CD4-positive, alpha-beta memory T cell (primary cell): ENCODE data around the gene CYP3A7. TPM values are rescaled to one million over a fixed set of nuclear protein-coding genes. Genes with fewer than 3 reads are reported as not detected.
"Not testable (repeated sequence)": the region's sequence is repeated elsewhere in the genome, so short reads cannot be mapped to it uniquely, and the experiment has no call there.

Source experiments
- CTCF ChIA-PET: fragments of 350-600 bp; sonication (Branson Sonifier 250); formaldehyde crosslinking; loops from one replicate; lab custom pipeline; 2021; ENCODE audit warnings: inconsistent platforms; ENCODE audit not compliant: partially characterized antibody; lab: Charles Lee
- POLR2A ChIA-PET: fragments of 350-600 bp; sonication (Branson Sonifier 250); formaldehyde crosslinking; loops from one replicate; lab custom pipeline; 2021; ENCODE audit not compliant: partially characterized antibody; lab: Charles Lee
- DNase-seq, 5 donors: peaks; one replicate each; pipeline versions ENCODE4 v3.0.0 to v3.0.0-alpha.2; 2020 to 2022; ENCODE audit warnings: mixed read lengths in 1 of 5
- H3K27ac ChIP-seq: one replicate; pipeline ENCODE4 v1.7.0; 2013; ENCODE audit warnings: low read depth, low read length
- H3K27me3 ChIP-seq: 2 replicates; pipeline ENCODE4 v1.7.0; 2013; ENCODE audit warnings: mild to moderate bottlenecking, low read length, moderate library complexity; ENCODE audit not compliant: insufficient read depth
- H3K36me3 ChIP-seq: 2 replicates; pipeline ENCODE4 v1.7.0; 2013; ENCODE audit warnings: mild to moderate bottlenecking, low read length, moderate library complexity; ENCODE audit not compliant: insufficient read depth
- H3K4me1 ChIP-seq: 2 replicates; pipeline ENCODE4 v1.7.0; 2013; ENCODE audit warnings: mild to moderate bottlenecking, low read length, moderate library complexity; ENCODE audit not compliant: insufficient read depth
- H3K4me3 ChIP-seq, 2 donors: one replicate each; pipeline ENCODE4 v1.7.0; 2013; ENCODE audit warnings: low read length in 2 of 2, mild to moderate bottlenecking in 1 of 2
- H3K9me3 ChIP-seq, 2 donors: one replicate each; pipeline ENCODE4 v1.7.0; 2013; ENCODE audit warnings: low read length in 2 of 2, control low read depth in 1 of 2; ENCODE audit not compliant: control insufficient read depth in 1 of 2
- H3K27ac Mint-ChIP-seq, 7 donors: one replicate each; pipeline ENCODE4 v1.8.0; 2020 to 2021; ENCODE audit warnings: mixed read lengths in 7 of 7, mild to moderate bottlenecking in 6 of 7, inconsistent platforms in 3 of 7, moderate library complexity in 3 of 7
- H3K27me3 Mint-ChIP-seq, 2 donors: one replicate each; pipeline ENCODE4 v1.8.0; 2020 to 2021; ENCODE audit warnings: mixed read lengths in 2 of 2
- H3K36me3 Mint-ChIP-seq, 2 donors: one replicate each; pipeline ENCODE4 v1.8.0; 2020 to 2021; ENCODE audit warnings: mixed read lengths in 2 of 2, inconsistent platforms in 1 of 2, mild to moderate bottlenecking in 1 of 2
- H3K4me1 Mint-ChIP-seq, 4 donors: one replicate each; pipeline ENCODE4 v1.8.0; 2020 to 2021; ENCODE audit warnings: mixed read lengths in 4 of 4, mild to moderate bottlenecking in 1 of 4
- H3K4me3 Mint-ChIP-seq, 8 donors: one replicate each; pipeline ENCODE4 v1.8.0; 2020 to 2021; ENCODE audit warnings: mixed read lengths in 8 of 8, mild to moderate bottlenecking in 7 of 8, moderate library complexity in 6 of 8, inconsistent platforms in 3 of 8
- H3K9me3 Mint-ChIP-seq, 8 donors: one replicate each; pipeline ENCODE4 v1.8.0; 2020 to 2021; ENCODE audit warnings: mixed read lengths in 8 of 8, mild to moderate bottlenecking in 5 of 8, inconsistent platforms in 3 of 8, moderate library complexity in 1 of 8
- intact Hi-C: fragments of 100-400 bp; cut with micrococcal nuclease; formaldehyde crosslinking; loops from one replicate; pipeline ENCODE4 v1.15.1; 2023
- polyA plus RNA-seq, 2 donors: library from polyadenylated mRNA; unstranded; fragments of 300-500 nt; fragmentation: Illumina TruSeq; gene quantifications; one replicate each; pipeline ENCODE4 v1.2.3, GENCODE V29; 2021
- total RNA-seq, 2 experiments: library from RNA; stranded (reverse); gene quantifications; one replicate each; pipeline ENCODE4 v1.2.3, GENCODE V29; 2021

Gene CYP3A7
- total and polyA plus RNA-seq, 4 experiments from 2014 or later = 0.07 TPM; not detected in 3

DNA sequence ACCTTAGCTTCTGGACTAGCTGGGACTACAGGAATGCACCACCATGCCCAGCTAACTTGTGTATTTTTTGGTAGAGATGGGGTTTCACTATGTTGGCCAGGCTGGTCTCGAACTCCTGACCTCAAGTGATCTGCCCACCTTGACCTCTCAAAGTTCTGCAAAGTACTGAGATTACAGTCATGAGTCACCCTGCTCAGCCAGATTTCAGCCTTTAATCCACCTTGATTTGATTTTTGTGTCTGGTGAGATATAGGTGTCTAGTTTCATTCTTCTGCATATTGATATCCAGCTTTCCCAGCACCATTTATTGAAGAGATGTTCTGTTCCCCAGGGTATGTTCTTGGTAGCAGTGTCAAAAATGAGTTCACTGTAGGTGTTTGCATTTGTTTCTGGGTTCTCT, 20.1 kb upstream of the CYP3A7 start:
- no peak overlapping the region for H3K27ac Mint-ChIP-seq
- no peaks in the 10 kb centered on the region for H3K4me1 ChIP-seq
- intact Hi-C loops = no loop called here
- no peaks in the 10 kb centered on the region for H3K36me3 ChIP-seq
- H3K27me3 Mint-ChIP-seq = peaks cover 1 to 6% of the 10 kb centered on the region in 2 donors
- no peak overlapping the region for H3K27ac ChIP-seq
- DNase-seq = no peak
- CTCF ChIA-PET = no interaction called here
- no peak overlapping the region for H3K4me3 Mint-ChIP-seq
- H3K9me3 ChIP-seq = no peaks in the 10 kb centered on the region
- H3K4me1 Mint-ChIP-seq = no peaks in the 10 kb centered on the region
- no peaks in the 10 kb centered on the region for H3K27me3 ChIP-seq
- POLR2A ChIA-PET = no interaction called here
- H3K9me3 Mint-ChIP-seq = peaks cover 0 to 1% (median 0%) of the 10 kb centered on the region in 8 donors
- no peak overlapping the region for H3K4me3 ChIP-seq
- no peaks in the 10 kb centered on the region for H3K36me3 Mint-ChIP-seq

DNA sequence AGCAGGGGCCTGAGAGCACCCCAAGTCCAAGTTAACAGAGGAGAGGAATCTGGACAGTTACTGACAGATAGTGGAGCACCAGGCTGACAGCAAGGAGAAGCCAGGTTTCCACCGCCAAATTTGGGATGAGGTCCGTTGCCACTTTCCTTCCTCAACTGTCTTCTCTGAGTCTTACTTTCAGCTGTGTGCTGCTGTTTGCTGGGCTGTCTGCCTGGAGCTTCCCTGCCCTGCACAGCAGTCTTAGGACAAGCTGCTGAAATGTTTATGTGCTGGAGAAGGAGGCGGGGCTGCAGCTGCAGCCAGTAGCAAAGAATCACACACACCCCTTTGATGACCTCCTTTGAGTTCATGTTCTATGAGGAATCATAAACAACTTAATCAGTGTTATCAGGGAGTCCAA, 17.4 kb upstream of the CYP3A7 start:
- no peaks in the 10 kb centered on the region for H3K4me1 ChIP-seq
- Mint-ChIP-seq H3K4me3 (no peak overlapping the region), H3K9me3 (no peaks in the 10 kb centered on the region), H3K27me3 (peaks cover 0 to 8% of the 10 kb centered on the region in 2 donors), H3K36me3 (no peaks in the 10 kb centered on the region), H3K27ac (no peak overlapping the region), H3K4me1 (no peaks in the 10 kb centered on the region)
- H3K27ac ChIP-seq = no peak overlapping the region
- intact Hi-C loops = no loop called here
- H3K4me3 ChIP-seq = no peak overlapping the region
- CTCF ChIA-PET = interaction anchor here (0.7 kb wide), 1 partner anchor 53 kb away, joined by 3 read pairs; no protein-coding TSS in a partner anchor
- H3K9me3 ChIP-seq = no peaks in the 10 kb centered on the region
- no peaks in the 10 kb centered on the region for H3K27me3 ChIP-seq
- no peak for DNase-seq
- POLR2A ChIA-PET = no interaction called here
- no peaks in the 10 kb centered on the region for H3K36me3 ChIP-seq

DNA sequence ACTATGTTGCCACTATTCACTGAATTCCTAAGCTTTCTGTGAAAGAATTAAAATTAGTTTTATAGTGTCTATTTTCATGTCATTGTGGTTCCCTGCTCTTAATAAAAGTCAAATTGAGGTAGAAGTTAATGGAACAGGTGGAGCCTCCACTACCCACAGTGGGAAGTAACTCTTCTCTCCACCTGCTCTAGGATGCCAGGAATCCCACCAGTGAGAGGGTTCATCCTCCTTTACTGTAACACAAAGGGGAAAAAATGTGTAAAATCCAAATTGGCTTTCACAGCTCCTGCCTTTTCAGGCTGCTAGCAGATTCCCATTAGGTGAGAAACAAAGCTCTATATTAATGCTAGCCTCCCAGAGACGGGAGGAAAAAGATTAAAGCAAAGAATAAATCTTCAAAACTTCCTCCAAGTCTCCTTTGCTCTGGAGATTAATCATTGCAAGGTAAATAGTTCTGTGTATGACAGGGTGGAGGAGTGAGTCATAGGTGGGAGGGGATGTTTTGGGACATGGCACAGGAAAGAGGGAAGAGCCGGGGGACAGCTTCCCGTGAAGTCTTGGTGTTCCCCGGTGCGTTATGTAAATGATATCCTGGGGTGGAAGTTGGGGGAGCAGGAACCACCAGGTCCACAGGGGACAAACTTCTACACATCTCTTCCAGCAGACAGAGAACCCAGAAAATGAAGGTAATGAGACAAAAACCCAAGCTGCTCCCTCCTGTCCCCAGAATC, 16.5 kb upstream of the CYP3A7 start:
- H3K4me1 Mint-ChIP-seq, H3K4me3 ChIP-seq, H3K4me1 ChIP-seq, H3K9me3 Mint-ChIP-seq, H3K27ac ChIP-seq, H3K27me3 Mint-ChIP-seq, H3K36me3 ChIP-seq, H3K27ac Mint-ChIP-seq, H3K36me3 Mint-ChIP-seq, intact Hi-C loops, H3K4me3 Mint-ChIP-seq, POLR2A ChIA-PET, H3K9me3 ChIP-seq, H3K27me3 ChIP-seq, DNase-seq: not testable (repeated sequence)
- CTCF ChIA-PET = interaction anchor here (0.7 kb wide), 1 partner anchor 52 kb away, joined by 3 read pairs; no protein-coding TSS in a partner anchor

DNA sequence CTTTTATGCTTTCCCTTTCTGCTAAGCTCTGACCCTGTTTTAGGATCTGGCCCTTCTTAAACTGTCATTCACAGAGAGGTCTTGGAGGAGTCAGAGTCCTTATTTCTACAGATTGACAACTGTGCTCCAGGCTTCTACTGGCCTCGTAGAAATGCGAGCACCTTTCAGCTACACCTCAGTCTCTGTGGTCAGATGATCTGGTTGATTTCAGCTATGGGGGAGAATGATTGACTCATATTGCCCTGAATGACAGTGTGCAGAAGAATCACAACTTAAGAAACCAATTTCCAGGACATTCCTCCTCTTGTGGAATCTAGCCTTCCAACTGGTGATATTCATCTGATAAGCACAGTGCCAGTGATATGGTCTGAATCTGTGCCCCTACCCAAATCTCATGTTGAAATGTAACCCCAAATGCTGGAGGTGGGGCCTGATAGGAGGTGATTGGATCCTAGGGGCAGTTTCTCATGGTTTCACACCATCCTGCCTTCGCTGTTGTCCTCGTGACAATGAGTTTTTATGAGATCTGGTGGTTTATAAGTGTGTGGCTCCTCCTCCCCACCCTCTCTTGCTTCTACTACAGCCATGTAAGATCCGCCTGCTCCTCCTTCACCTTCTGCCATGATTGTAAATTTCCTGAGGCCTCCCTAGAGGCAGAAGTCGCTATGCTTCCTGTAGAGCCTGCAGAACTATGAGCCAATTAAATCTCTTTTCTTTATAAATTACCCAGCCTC, 14.0 kb upstream of the CYP3A7 start:
- peaks cover 5 to 15% of the 10 kb centered on the region in 2 donors for H3K27me3 Mint-ChIP-seq
- Histone ChIP-seq H3K4me1 (no peaks in the 10 kb centered on the region), H3K27me3 (no peaks in the 10 kb centered on the region), H3K36me3 (no peaks in the 10 kb centered on the region), H3K4me3 (no peak overlapping the region), H3K27ac (no peak overlapping the region), H3K9me3 (no peaks in the 10 kb centered on the region)
- H3K4me3 Mint-ChIP-seq = no peak overlapping the region
- intact Hi-C loops = no loop called here
- no peaks in the 10 kb centered on the region for H3K4me1 Mint-ChIP-seq
- ChIA-PET CTCF (no interaction called here), POLR2A (no interaction called here)
- H3K27ac Mint-ChIP-seq = no peak overlapping the region
- peaks cover 0 to 4% of the 10 kb centered on the region in 2 donors for H3K36me3 Mint-ChIP-seq
- no peak for DNase-seq
- H3K9me3 Mint-ChIP-seq = peaks cover 2 to 11% (median 5%) of the 10 kb centered on the region in 8 donors

DNA sequence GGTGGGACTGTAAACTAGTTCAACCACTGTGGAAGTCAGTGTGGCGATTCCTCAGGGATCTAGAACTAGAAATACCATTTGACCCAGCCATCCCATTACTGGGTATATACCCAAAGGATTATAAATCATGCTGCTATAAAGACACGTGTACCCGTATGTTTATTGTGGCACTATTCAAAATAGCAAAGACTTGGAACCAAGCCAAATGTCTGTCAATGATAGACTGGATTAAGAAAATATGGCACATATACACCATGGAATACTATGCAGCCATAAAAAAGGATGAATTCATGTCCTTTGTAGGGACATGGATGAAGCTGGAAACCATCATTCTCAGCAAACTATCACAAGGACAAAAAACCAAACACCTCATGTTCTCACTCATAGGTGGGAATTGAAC, 11.9 kb upstream of the CYP3A7 start:
- H3K36me3 Mint-ChIP-seq, H3K27ac ChIP-seq, H3K4me3 Mint-ChIP-seq, H3K4me1 Mint-ChIP-seq, intact Hi-C loops, H3K4me1 ChIP-seq, H3K9me3 ChIP-seq, CTCF ChIA-PET, H3K36me3 ChIP-seq, H3K4me3 ChIP-seq, H3K27me3 ChIP-seq, H3K27ac Mint-ChIP-seq, DNase-seq, POLR2A ChIA-PET: not testable (repeated sequence)
- Mint-ChIP-seq H3K9me3 (peaks cover 2 to 13% (median 8%) of the 10 kb centered on the region in 8 donors), H3K27me3 (peaks cover 5 to 13% of the 10 kb centered on the region in 2 donors)

DNA sequence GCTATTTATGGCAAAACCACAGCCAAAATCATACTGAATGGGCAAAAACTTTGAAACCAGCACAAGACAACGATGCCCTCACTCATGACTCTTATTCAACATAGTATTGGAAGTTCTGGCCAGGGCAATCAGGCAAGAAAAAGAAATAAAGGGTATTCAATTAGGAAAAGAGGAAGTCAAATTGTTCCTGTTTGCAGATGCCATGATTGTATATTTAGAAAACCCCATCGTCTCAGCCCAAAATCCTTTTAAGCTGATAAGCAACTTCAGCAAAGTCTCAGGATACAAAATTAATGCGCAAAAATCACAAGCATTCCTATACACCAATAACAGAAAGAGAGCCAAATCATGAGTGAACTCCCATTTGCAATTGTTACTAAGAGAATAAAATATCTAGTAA, 10.4 kb upstream of the CYP3A7 start:
- H3K4me1 Mint-ChIP-seq, H3K9me3 ChIP-seq, H3K4me3 Mint-ChIP-seq, CTCF ChIA-PET, H3K27ac ChIP-seq, H3K27ac Mint-ChIP-seq, H3K4me1 ChIP-seq, intact Hi-C loops, DNase-seq, H3K27me3 ChIP-seq, H3K4me3 ChIP-seq, H3K36me3 ChIP-seq, POLR2A ChIA-PET: not testable (repeated sequence)
- Mint-ChIP-seq H3K27me3 (peaks cover 5 to 13% of the 10 kb centered on the region in 2 donors), H3K9me3 (peaks cover 2 to 13% (median 8%) of the 10 kb centered on the region in 8 donors), H3K36me3 (peaks cover 0 to 13% of the 10 kb centered on the region in 2 donors)

DNA sequence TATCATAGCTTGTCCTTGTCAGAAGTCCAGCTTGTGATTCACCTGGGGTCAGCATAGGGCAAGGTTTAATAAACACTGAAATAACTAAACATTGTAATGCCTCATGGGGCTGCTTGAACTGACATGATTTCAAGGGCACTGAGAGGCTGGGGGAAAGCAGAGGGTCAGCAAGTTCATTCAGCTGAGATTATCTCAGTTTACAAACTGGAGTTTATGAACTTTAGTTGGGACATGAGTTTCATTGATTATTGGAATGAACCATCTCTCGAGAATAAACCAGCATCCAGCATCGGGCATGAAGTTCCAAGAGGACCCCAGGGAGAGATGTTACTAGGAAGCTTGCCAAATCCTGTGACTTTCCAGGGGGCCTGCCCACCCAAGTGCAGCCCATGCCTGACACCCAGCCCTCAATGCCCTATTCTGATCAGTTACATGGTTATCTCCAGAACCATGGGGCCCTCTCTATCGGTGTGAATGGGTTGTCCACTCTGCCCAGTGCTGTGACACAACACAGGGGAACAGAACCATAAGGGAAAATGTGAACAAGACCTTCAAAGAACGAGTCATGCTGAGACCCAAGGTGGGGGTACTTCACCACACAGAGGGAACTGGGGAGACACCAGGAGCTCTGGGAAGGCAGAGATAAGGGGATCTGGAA, 7.9 kb upstream of the CYP3A7 start:
- no peak overlapping the region for H3K27ac Mint-ChIP-seq
- peaks cover 5 to 9% of the 10 kb centered on the region in 2 donors for H3K27me3 Mint-ChIP-seq
- intact Hi-C loops = no loop called here
- H3K4me1 Mint-ChIP-seq = no peaks in the 10 kb centered on the region
- H3K36me3 ChIP-seq = no peaks in the 10 kb centered on the region
- no peaks in the 10 kb centered on the region for H3K27me3 ChIP-seq
- no peak overlapping the region for H3K4me3 ChIP-seq
- no peaks in the 10 kb centered on the region for H3K4me1 ChIP-seq
- peaks cover 3 to 32% of the 10 kb centered on the region in 2 donors for H3K36me3 Mint-ChIP-seq
- peaks cover 2 to 13% (median 8%) of the 10 kb centered on the region in 8 donors for H3K9me3 Mint-ChIP-seq
- H3K9me3 ChIP-seq = no peaks in the 10 kb centered on the region
- no peak overlapping the region for H3K4me3 Mint-ChIP-seq
- no peak for DNase-seq
- H3K27ac ChIP-seq = no peak overlapping the region
- POLR2A ChIA-PET = no interaction called here
- CTCF ChIA-PET = no interaction called here
